Endothelial cell (in vitro differentiated cells): ENCODE data around the gene GKN2. TPM values are rescaled to one million over a fixed set of nuclear protein-coding genes. Genes with fewer than 3 reads are reported as not detected.

ENCODE experiments used
- DNase-seq: peaks from one replicate; pipeline ENCODE4 v3.0.0; 2021; ENCODE audit warnings: low spot score
- H3K27ac Mint-ChIP-seq: one replicate; pipeline ENCODE4 v1.8.0; 2021; ENCODE audit warnings: mixed read lengths, inconsistent platforms; ENCODE audit not compliant: unreplicated experiment
- H3K27me3 Mint-ChIP-seq: one replicate; pipeline ENCODE4 v1.8.0; 2021; ENCODE audit warnings: mild to moderate bottlenecking, moderate library complexity, mixed read lengths, inconsistent platforms; ENCODE audit not compliant: unreplicated experiment
- H3K36me3 Mint-ChIP-seq: one replicate; pipeline ENCODE4 v1.8.0; 2021; ENCODE audit warnings: mild to moderate bottlenecking, low read depth, mixed read lengths, inconsistent platforms; ENCODE audit not compliant: unreplicated experiment
- H3K4me1 Mint-ChIP-seq: one replicate; pipeline ENCODE4 v1.8.0; 2021; ENCODE audit warnings: mild to moderate bottlenecking, mixed read lengths, inconsistent platforms; ENCODE audit not compliant: unreplicated experiment
- H3K4me3 Mint-ChIP-seq: one replicate; pipeline ENCODE4 v1.8.0; 2021; ENCODE audit warnings: mild to moderate bottlenecking, mixed read lengths, inconsistent platforms; ENCODE audit not compliant: unreplicated experiment
- H3K9me3 Mint-ChIP-seq: one replicate; pipeline ENCODE4 v1.8.0; 2021; ENCODE audit warnings: mixed read lengths, inconsistent platforms; ENCODE audit not compliant: unreplicated experiment
- total RNA-seq: library from RNA; stranded (reverse); fragmentation: NEBNext Ultra II Directional; extraction: Animal tissue kit (Norgen Biotek cat#: 25700); gene quantifications from one replicate; pipeline ENCODE4 v1.2.1, GENCODE V29; 2021; ENCODE audit not compliant: unreplicated experiment
- TF ChIP-seq, protein P1 (sequence below): fragments of 200-600 bp; sonication (generic); IDR thresholded peaks from one replicate; pipeline ENCODE4 v1.5.0; 2021; ENCODE audit warnings: antibody characterized with exemption; ENCODE audit not compliant: unreplicated experiment

Gene GKN2
- total RNA-seq, 1 donor from 2014 or later: 0.36 TPM

GRCh38 chr2:68980956-68981355, 28.3 kb upstream of the GKN2 start:
- no peak overlapping the region for H3K27ac Mint-ChIP-seq
- TF ChIP-seq, protein P1, sequence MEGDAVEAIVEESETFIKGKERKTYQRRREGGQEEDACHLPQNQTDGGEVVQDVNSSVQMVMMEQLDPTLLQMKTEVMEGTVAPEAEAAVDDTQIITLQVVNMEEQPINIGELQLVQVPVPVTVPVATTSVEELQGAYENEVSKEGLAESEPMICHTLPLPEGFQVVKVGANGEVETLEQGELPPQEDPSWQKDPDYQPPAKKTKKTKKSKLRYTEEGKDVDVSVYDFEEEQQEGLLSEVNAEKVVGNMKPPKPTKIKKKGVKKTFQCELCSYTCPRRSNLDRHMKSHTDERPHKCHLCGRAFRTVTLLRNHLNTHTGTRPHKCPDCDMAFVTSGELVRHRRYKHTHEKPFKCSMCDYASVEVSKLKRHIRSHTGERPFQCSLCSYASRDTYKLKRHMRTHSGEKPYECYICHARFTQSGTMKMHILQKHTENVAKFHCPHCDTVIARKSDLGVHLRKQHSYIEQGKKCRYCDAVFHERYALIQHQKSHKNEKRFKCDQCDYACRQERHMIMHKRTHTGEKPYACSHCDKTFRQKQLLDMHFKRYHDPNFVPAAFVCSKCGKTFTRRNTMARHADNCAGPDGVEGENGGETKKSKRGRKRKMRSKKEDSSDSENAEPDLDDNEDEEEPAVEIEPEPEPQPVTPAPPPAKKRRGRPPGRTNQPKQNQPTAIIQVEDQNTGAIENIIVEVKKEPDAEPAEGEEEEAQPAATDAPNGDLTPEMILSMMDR: no peak
- DNase-seq: no peak
- no peaks in the 10 kb centered on the region for H3K36me3 Mint-ChIP-seq
- no peaks in the 10 kb centered on the region for H3K4me1 Mint-ChIP-seq
- no peaks in the 10 kb centered on the region for H3K9me3 Mint-ChIP-seq
- H3K27me3 Mint-ChIP-seq: no peaks in the 10 kb centered on the region
- no peak overlapping the region for H3K4me3 Mint-ChIP-seq

GRCh38 chr2:68978098-68978497, 25.4 kb upstream of the GKN2 start:
- TF ChIP-seq, protein P1: no peak
- Mint-ChIP-seq H3K36me3 (no peaks in the 10 kb centered on the region), H3K4me3 (no peak overlapping the region), H3K27ac (no peak overlapping the region), H3K27me3 (no peaks in the 10 kb centered on the region), H3K9me3 (no peaks in the 10 kb centered on the region), H3K4me1 (no peaks in the 10 kb centered on the region)
- no peak for DNase-seq

GRCh38 chr2:68977453-68977852, 24.8 kb upstream of the GKN2 start:
- no peaks in the 10 kb centered on the region for H3K36me3 Mint-ChIP-seq

GRCh38 chr2:68975844-68976243, 23.2 kb upstream of the GKN2 start:
- Mint-ChIP-seq H3K27ac (no peak overlapping the region), H3K4me3 (no peak overlapping the region), H3K9me3 (no peaks in the 10 kb centered on the region), H3K27me3 (peaks cover under 1% of the 10 kb centered on the region), H3K4me1 (no peaks in the 10 kb centered on the region), H3K36me3 (no peaks in the 10 kb centered on the region)
- TF ChIP-seq, protein P1: no peak
- DNase-seq: no peak

More at GRCh38 chr2:68977453-68977852, 24.8 kb upstream of the GKN2 start:
- TF ChIP-seq, protein P1: no peak
- no peak for DNase-seq
- Mint-ChIP-seq H3K4me3 (no peak overlapping the region), H3K27ac (no peak overlapping the region), H3K27me3 (no peaks in the 10 kb centered on the region), H3K9me3 (no peaks in the 10 kb centered on the region), H3K4me1 (no peaks in the 10 kb centered on the region)

- TF ChIP-seq, protein P1: no peak
- Mint-ChIP-seq H3K27ac (no peak overlapping the region), H3K9me3 (no peaks in the 10 kb centered on the region)
Observed at GRCh38 chr2:68974946-68975665, 22.4 kb upstream of the GKN2 start.

More at GRCh38 chr2:68974946-68975665, 22.4 kb upstream of the GKN2 start:
- Mint-ChIP-seq H3K27me3 (peaks cover 2% of the 10 kb centered on the region), H3K4me3 (no peak overlapping the region), H3K4me1 (no peaks in the 10 kb centered on the region), H3K36me3 (no peaks in the 10 kb centered on the region)
- DNase-seq: no peak
